ENCODE data around the gene KIRREL3.

The KIRREL3 gene

GRCh38 chr11:126628790-126629621, 371.6 kb downstream of the KIRREL3 start:
- no peak for TF ChIP-seq SPI1 (IDR thresholded peaks at IDR 0.05; ENCODE audit: low read depth, low read length)
- FAIRE-seq (no peak), DNase-seq (ENCODE audit: insufficient read length, low spot score) (no peak)

DNA sequence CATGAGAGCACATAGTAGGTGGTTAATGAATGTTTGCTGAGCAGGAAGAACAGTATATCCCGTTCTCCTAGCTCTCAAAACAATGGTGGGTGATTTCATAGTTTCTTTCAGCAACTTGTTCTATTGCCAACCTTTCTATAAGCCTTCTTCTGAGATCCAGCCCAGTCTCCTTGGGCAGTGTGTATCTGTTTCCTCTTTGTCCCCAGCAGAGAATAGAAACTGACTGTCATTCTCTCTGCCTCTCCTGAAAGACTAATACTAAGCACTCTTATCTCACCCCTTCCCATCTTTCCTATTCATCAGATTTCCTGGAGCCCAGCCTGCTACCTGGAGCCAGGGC, 372.1 kb downstream of the KIRREL3 start:
- DNase-seq (ENCODE audit: insufficient read length, low spot score) (no peak), FAIRE-seq (no peak)
- no peak for TF ChIP-seq POU2F2 (IDR thresholded peaks at IDR 0.05; ENCODE audit: low read depth, low read length)
- TF ChIP-seq PAX5 (IDR thresholded peaks at IDR 0.05; ENCODE audit: insufficient read depth, low read length, severe bottlenecking) = no peak
- TF ChIP-seq POLR2A (IDR thresholded peaks at IDR 0.05; ENCODE audit: low read depth, low read length) = no peak
- no peak for TF ChIP-seq POLR2AphosphoS5 (IDR thresholded peaks at IDR 0.05; ENCODE audit: low read depth, low read length)
- no peak for TF ChIP-seq TAF1 (IDR thresholded peaks at IDR 0.05; ENCODE audit: low read depth, low read length)
- no peak for TF ChIP-seq SPI1 (IDR thresholded peaks at IDR 0.05; ENCODE audit: low read depth, low read length)

DNA sequence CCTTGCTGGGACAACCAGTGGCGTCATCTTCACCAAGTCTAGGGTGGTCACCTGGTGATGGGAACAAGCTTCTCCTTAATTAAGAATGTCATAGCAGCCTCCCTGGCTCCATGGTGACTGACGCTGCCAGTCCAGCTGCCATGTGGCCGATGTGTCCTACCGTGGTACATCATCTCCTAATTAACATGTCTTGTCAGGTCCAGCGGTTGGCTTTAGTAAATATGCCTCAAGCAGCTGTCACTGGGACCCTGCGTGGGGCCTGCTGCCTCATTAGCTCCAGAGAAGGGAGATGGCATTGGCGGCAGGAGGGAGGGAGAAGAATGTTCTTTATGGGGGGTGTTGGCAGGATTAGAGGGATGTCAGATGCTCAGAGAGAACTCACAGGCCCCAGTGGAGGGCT, 373.1 kb downstream of the KIRREL3 start:
- FAIRE-seq (no peak), DNase-seq (ENCODE audit: insufficient read length, low spot score) (no peak)
- TF ChIP-seq PAX5 (IDR thresholded peaks at IDR 0.05; ENCODE audit: insufficient read depth, low read length, severe bottlenecking) = no peak
- no peak for TF ChIP-seq SPI1 (IDR thresholded peaks at IDR 0.05; ENCODE audit: low read depth, low read length)
- no peak for TF ChIP-seq POLR2AphosphoS5 (IDR thresholded peaks at IDR 0.05; ENCODE audit: low read depth, low read length)
- TF ChIP-seq POU2F2 (IDR thresholded peaks at IDR 0.05; ENCODE audit: low read depth, low read length) = no peak
- TF ChIP-seq POLR2A (IDR thresholded peaks at IDR 0.05; ENCODE audit: low read depth, low read length) = no peak
- no peak for TF ChIP-seq TAF1 (IDR thresholded peaks at IDR 0.05; ENCODE audit: low read depth, low read length)

- no peak for DNase-seq (ENCODE audit: insufficient read length, low spot score)
- TF ChIP-seq POLR2A (IDR thresholded peaks at IDR 0.05; ENCODE audit: low read depth, low read length) (no peak), TAF1 (IDR thresholded peaks at IDR 0.05; ENCODE audit: low read depth, low read length) (no peak), PAX5 (IDR thresholded peaks at IDR 0.05; ENCODE audit: insufficient read depth, low read length, severe bottlenecking) (no peak), POLR2AphosphoS5 (IDR thresholded peaks at IDR 0.05; ENCODE audit: low read depth, low read length) (no peak)
- FAIRE-seq = no peak
Measured at GRCh38 chr11:126624506-126624905, 376.1 kb downstream of the KIRREL3 start.

GRCh38 chr11:126619516-126619915, 381.1 kb downstream of the KIRREL3 start:
- no peak for TF ChIP-seq POLR2A (IDR thresholded peaks at IDR 0.05; ENCODE audit: low read depth, low read length)
- TF ChIP-seq SPI1 (IDR thresholded peaks at IDR 0.05; ENCODE audit: low read depth, low read length) = no peak
- no peak for TF ChIP-seq POU2F2 (IDR thresholded peaks at IDR 0.05; ENCODE audit: low read depth, low read length)
- DNase-seq (ENCODE audit: insufficient read length, low spot score) = no peak
- FAIRE-seq = no peak

GRCh38 chr11:126615845-126616244, 384.7 kb downstream of the KIRREL3 start:
- FAIRE-seq = no peak
- TF ChIP-seq POLR2AphosphoS5 (IDR thresholded peaks at IDR 0.05; ENCODE audit: low read depth, low read length) (no peak), SPI1 (IDR thresholded peaks at IDR 0.05; ENCODE audit: low read depth, low read length) (no peak), TAF1 (IDR thresholded peaks at IDR 0.05; ENCODE audit: low read depth, low read length) (no peak), PAX5 (IDR thresholded peaks at IDR 0.05; ENCODE audit: insufficient read depth, low read length, severe bottlenecking) (no peak), POLR2A (IDR thresholded peaks at IDR 0.05; ENCODE audit: low read depth, low read length) (no peak), POU2F2 (IDR thresholded peaks at IDR 0.05; ENCODE audit: low read depth, low read length) (no peak)

GRCh38 chr11:126613272-126613671, 387.3 kb downstream of the KIRREL3 start:
- DNase-seq (ENCODE audit: insufficient read length, low spot score) = no peak
- FAIRE-seq = no peak
- TF ChIP-seq SPI1 (IDR thresholded peaks at IDR 0.05; ENCODE audit: low read depth, low read length) (no peak), POU2F2 (IDR thresholded peaks at IDR 0.05; ENCODE audit: low read depth, low read length) (no peak), PAX5 (IDR thresholded peaks at IDR 0.05; ENCODE audit: insufficient read depth, low read length, severe bottlenecking) (no peak), POLR2AphosphoS5 (IDR thresholded peaks at IDR 0.05; ENCODE audit: low read depth, low read length) (no peak), TAF1 (IDR thresholded peaks at IDR 0.05; ENCODE audit: low read depth, low read length) (no peak), POLR2A (IDR thresholded peaks at IDR 0.05; ENCODE audit: low read depth, low read length) (no peak)

More at GRCh38 chr11:126615845-126616244, 384.7 kb downstream of the KIRREL3 start:
- DNase-seq (ENCODE audit: insufficient read length, low spot score) = no peak

DNA sequence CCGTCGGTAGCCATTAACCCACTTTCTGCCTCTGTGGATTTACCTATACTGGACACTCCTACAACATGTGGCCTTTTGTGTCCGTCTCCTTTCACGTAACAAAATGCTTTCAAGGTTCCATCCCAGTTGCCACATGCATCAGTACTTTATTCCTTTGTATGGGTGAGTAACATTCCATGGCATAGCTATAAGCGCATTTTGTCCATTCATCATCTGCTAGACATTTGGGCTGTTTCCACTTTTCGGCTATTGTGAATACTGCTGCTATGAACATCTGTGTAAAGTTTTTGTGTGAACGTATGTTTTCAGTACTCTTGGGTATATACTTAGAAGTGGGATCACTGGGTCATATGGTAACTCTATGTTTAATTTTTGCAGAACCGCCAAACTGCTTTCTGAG, 387.9 kb downstream of the KIRREL3 start:
- no peak for TF ChIP-seq TAF1 (IDR thresholded peaks at IDR 0.05; ENCODE audit: low read depth, low read length)
- no peak for TF ChIP-seq POU2F2 (IDR thresholded peaks at IDR 0.05; ENCODE audit: low read depth, low read length)
- TF ChIP-seq POLR2A (IDR thresholded peaks at IDR 0.05; ENCODE audit: low read depth, low read length) = no peak
- TF ChIP-seq POLR2AphosphoS5 (IDR thresholded peaks at IDR 0.05; ENCODE audit: low read depth, low read length) = no peak
- TF ChIP-seq PAX5 (IDR thresholded peaks at IDR 0.05; ENCODE audit: insufficient read depth, low read length, severe bottlenecking) = no peak
- no peak for TF ChIP-seq SPI1 (IDR thresholded peaks at IDR 0.05; ENCODE audit: low read depth, low read length)
- DNase-seq (ENCODE audit: insufficient read length, low spot score) = no peak
- FAIRE-seq = no peak

GRCh38 chr11:126611438-126611837, 389.1 kb downstream of the KIRREL3 start:
- FAIRE-seq = no peak
- no peak for DNase-seq (ENCODE audit: insufficient read length, low spot score)
- TF ChIP-seq POU2F2 (IDR thresholded peaks at IDR 0.05; ENCODE audit: low read depth, low read length) = no peak
- TF ChIP-seq PAX5 (IDR thresholded peaks at IDR 0.05; ENCODE audit: insufficient read depth, low read length, severe bottlenecking) = no peak
- TF ChIP-seq TAF1 (IDR thresholded peaks at IDR 0.05; ENCODE audit: low read depth, low read length) = no peak
- TF ChIP-seq POLR2A (IDR thresholded peaks at IDR 0.05; ENCODE audit: low read depth, low read length) = no peak

DNA sequence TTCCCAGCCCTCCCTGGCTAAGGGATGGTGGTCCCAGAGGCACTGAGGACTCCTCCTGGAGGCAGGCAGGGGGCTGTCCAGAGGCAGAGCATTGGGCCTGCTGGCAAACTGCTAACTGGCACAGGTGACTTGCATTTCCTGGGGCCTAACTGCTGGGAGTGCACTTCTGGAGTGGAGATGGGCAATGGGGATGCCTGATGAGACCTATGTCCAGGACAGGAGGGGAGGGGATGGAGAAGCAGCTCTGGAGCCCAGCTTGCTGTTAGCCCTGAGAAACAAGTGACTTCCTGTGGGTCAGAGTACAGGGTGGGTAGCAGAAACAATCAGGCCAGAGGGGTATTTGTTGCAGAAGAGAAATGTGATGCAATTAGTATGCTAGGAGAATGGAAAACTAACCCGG, 391.9 kb downstream of the KIRREL3 start:
- DNase-seq (ENCODE audit: insufficient read length, low spot score) = no peak
- TF ChIP-seq POLR2A (IDR thresholded peaks at IDR 0.05; ENCODE audit: low read depth, low read length) = no peak
- TF ChIP-seq POLR2AphosphoS5 (IDR thresholded peaks at IDR 0.05; ENCODE audit: low read depth, low read length) = no peak
- no peak for TF ChIP-seq PAX5 (IDR thresholded peaks at IDR 0.05; ENCODE audit: insufficient read depth, low read length, severe bottlenecking)
- no peak for TF ChIP-seq POU2F2 (IDR thresholded peaks at IDR 0.05; ENCODE audit: low read depth, low read length)
- TF ChIP-seq TAF1 (IDR thresholded peaks at IDR 0.05; ENCODE audit: low read depth, low read length) = no peak
- TF ChIP-seq SPI1 (IDR thresholded peaks at IDR 0.05; ENCODE audit: low read depth, low read length) = no peak
- FAIRE-seq = no peak
